ENCODE data around the gene AMDHD2.
"Not testable (repeated sequence)": the region's sequence is repeated elsewhere in the genome, so short reads cannot be mapped to it uniquely, and the experiment has no call there.

DNA sequence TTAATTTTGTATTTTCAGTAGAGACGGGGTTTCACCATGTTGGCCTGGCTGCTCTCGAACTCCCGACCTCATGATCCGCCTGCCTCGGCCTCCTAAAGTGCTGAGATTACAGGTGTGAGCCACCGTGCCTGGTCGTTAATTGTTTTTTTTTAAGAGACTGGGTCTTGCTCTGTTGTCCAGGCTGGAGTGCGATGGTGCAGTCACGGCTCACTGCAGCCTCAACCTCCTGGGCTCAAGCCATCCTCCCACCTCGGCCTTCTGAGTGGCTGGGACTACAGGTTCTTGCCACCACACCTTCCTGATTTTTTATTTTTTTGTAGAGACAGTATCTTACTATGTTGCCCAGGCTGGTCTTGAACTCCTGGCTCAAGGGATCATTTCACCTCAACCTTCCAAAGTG lies 40.2 kb upstream of the AMDHD2 start:
- not testable (repeated sequence) for TF ChIP-seq BHLHE40 (IDR thresholded peaks at IDR 0.05; ENCODE audit: borderline replicate concordance); NFRKB (IDR thresholded peaks at IDR 0.05); SP1 (IDR thresholded peaks at IDR 0.05); CTBP1 (IDR thresholded peaks at IDR 0.05; ENCODE audit: borderline replicate concordance); SUZ12 (IDR thresholded peaks at IDR 0.05); HDGF (IDR thresholded peaks at IDR 0.05; ENCODE audit: borderline replicate concordance); FOXM1 (IDR thresholded peaks at IDR 0.05; ENCODE audit: borderline replicate concordance); L3MBTL2 (conservative IDR thresholded peaks at IDR 0.05); TARDBP (IDR thresholded peaks at IDR 0.05)
- TF ChIP-seq, protein P1, sequence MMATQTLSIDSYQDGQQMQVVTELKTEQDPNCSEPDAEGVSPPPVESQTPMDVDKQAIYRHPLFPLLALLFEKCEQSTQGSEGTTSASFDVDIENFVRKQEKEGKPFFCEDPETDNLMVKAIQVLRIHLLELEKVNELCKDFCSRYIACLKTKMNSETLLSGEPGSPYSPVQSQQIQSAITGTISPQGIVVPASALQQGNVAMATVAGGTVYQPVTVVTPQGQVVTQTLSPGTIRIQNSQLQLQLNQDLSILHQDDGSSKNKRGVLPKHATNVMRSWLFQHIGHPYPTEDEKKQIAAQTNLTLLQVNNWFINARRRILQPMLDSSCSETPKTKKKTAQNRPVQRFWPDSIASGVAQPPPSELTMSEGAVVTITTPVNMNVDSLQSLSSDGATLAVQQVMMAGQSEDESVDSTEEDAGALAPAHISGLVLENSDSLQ (IDR thresholded peaks at IDR 0.05) = not testable (repeated sequence)

Measured in HEK293T (cell line).